OCI-LY7 (cell line): ENCODE data around the gene CLEC20A. TPM values are rescaled to one million over a fixed set of nuclear protein-coding genes. Genes with fewer than 3 reads are reported as not detected.

Experiments
- BruUV-seq: library from RNA; stranded (reverse); fragments of 400-500 nt; replicated peaks from 2 replicates; lab custom pipeline; 2021; lab: Mats Ljungman, UMichigan
- CTCF ChIA-PET: fragments of 300-600 bp; sonication (Branson Sonifier 250); formaldehyde crosslinking; loops from one replicate; lab custom pipeline; 2022; ENCODE audit warnings: antibody characterized with exemption; ENCODE audit not compliant: unreplicated experiment; lab: Charles Lee
- POLR2A ChIA-PET: fragments of 300-600 bp; sonication (Branson Sonifier 250); formaldehyde crosslinking; loops from one replicate; lab custom pipeline; 2022; ENCODE audit warnings: antibody characterized with exemption; lab: Charles Lee
- DNase-seq: peaks from one replicate; pipeline ENCODE4 v3.0.0-alpha.2; 2015; ENCODE audit warnings: low spot score
- H2AFZ ChIP-seq: fragments of 200-600 bp; sonication (generic), shearing (Covaris generic); 2 replicates; pipeline ENCODE4 v1.6.1; 2014; ENCODE audit warnings: mild to moderate bottlenecking, antibody characterized with exemption, low read length, moderate library complexity
- H3K27ac ChIP-seq: fragments of 200-600 bp; sonication (generic); 2 replicates; pipeline ENCODE4 v1.5.1; 2014; ENCODE audit warnings: mixed run types, low read depth, mild to moderate bottlenecking, moderate library complexity, low read length, inconsistent platforms; ENCODE audit not compliant: poor library complexity, severe bottlenecking
- H3K36me3 ChIP-seq: fragments of 200-600 bp; sonication (generic); 2 replicates; pipeline ENCODE4 v1.6.1; 2014; ENCODE audit warnings: mild to moderate bottlenecking, antibody characterized with exemption, low read length, moderate library complexity, mixed read lengths; ENCODE audit not compliant: insufficient read depth
- H3K4me1 ChIP-seq: fragments of 200-600 bp; sonication (generic); 2 replicates; pipeline ENCODE4 v1.5.1; 2014; ENCODE audit warnings: mild to moderate bottlenecking, low read length; ENCODE audit not compliant: insufficient read depth, poor library complexity, severe bottlenecking
- H3K4me2 ChIP-seq: fragments of 200-600 bp; sonication (generic); 2 replicates; pipeline ENCODE4 v1.6.1; 2014; ENCODE audit warnings: mild to moderate bottlenecking, low read length
- H3K4me3 ChIP-seq: fragments of 200-600 bp; sonication (generic); 2 replicates; pipeline ENCODE4 v1.5.1; 2014; ENCODE audit warnings: mild to moderate bottlenecking, low read depth, low read length; ENCODE audit not compliant: poor library complexity, severe bottlenecking
- H3K79me2 ChIP-seq: fragments of 200-600 bp; sonication (generic); 2 replicates; pipeline ENCODE4 v1.6.1; 2016; ENCODE audit warnings: low read depth, mild to moderate bottlenecking, low read length, moderate library complexity, mixed read lengths; ENCODE audit not compliant: insufficient read depth
- H3K9me2 ChIP-seq: fragments of 200-600 bp; sonication (generic); 2 replicates; pipeline ENCODE4 v1.6.1; 2016; ENCODE audit warnings: mild to moderate bottlenecking, low read length, mixed read lengths; ENCODE audit not compliant: insufficient read depth
- H3K9me3 ChIP-seq: fragments of 200-600 bp; sonication (generic); 2 replicates; pipeline ENCODE4 v1.6.1; 2014; ENCODE audit warnings: mild to moderate bottlenecking, mixed run types, low read length, mixed read lengths
- H4K20me1 ChIP-seq: fragments of 200-600 bp; sonication (generic); 2 replicates; pipeline ENCODE4 v1.6.1; 2014; ENCODE audit warnings: mild to moderate bottlenecking, antibody characterized with exemption, low read length, moderate library complexity, mixed read lengths; ENCODE audit not compliant: insufficient read depth
- EZH2phosphoT487 ChIP-seq: fragments of 200-600 bp; sonication (generic); IDR thresholded peaks from 2 replicates; pipeline ENCODE4 v1.6.1; 2018; ENCODE audit warnings: low read depth, borderline replicate concordance, mild to moderate bottlenecking, mixed run types, antibody characterized with exemption, low read length, moderate library complexity, mixed read lengths
- intact Hi-C: fragments of 100-400 bp; cut with micrococcal nuclease; formaldehyde crosslinking; loops from one replicate; pipeline ENCODE4 v1.10.0; 2022; ENCODE audit not compliant: unreplicated experiment
- total RNA-seq, 2 experiments: library from RNA; depleted of rRNA in 1 of 2; stranded (reverse); fragments of >200 nt in 1 of 2; shearing (Covaris generic) in 1 of 2; gene quantifications; 2 replicates each; pipeline ENCODE4 v1.2.3, GENCODE V29; 2014 to 2022
- TF ChIP-seq, protein P1 (sequence below): fragments of 200-600 bp; sonication (generic); conservative IDR thresholded peaks from 2 replicates; pipeline ENCODE4 v1.5.1; 2014; ENCODE audit warnings: mild to moderate bottlenecking, antibody characterized with exemption, low read length, moderate library complexity, mixed read lengths

Gene CLEC20A
- total RNA-seq, 2 experiments from 2014 or later = not detected

GRCh38 chr1:178510155-178510554 lies 13.4 kb upstream of the CLEC20A start:
- POLR2A ChIA-PET = interaction anchor here (0.7 kb wide), 1 partner anchor 1118 kb away, joined by 3 read pairs; no protein-coding TSS in a partner anchor
- no TSS peak for BruUV-seq
- intact Hi-C loops = no loop called here

DNA sequence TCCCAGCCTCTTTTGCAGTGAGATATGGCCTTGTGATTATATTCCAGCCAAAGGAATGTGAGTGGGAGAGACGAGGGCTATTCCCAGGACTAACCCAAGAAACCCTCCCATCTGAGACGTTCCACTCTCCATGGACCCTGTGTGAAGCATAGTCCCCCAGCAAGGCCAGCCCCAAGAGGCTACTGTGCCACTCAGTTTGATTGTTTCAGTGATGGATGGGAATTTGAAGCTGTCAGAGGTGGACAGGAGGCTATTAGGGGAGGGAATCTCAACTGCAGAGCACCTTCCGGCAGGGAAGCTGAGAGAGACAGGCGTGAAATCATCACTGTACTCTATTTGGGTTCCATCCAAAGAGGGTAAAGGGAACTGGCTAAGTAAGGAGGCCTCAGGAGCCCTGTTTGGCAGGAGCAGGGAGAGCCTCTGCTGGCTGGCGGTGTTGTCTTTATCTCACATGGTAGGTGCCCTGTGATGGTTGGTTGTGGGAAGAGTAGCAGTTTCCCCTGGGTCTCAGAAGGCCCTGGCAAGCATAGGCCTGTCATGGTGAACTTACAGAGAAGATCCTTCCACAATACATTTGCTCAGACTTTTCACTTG lies 12.7 kb upstream of the CLEC20A start:
- intact Hi-C loops = no loop called here
- H3K4me2 ChIP-seq = no peak overlapping the region
- CTCF ChIA-PET = interaction anchor here (0.5 kb wide), 1 partner anchor 8 kb away, joined by 3 read pairs; no protein-coding TSS in a partner anchor
- no peak overlapping the region for H2AFZ ChIP-seq
- no peaks in the 10 kb centered on the region for H4K20me1 ChIP-seq
- DNase-seq = no peak
- H3K4me1 ChIP-seq = no peaks in the 10 kb centered on the region
- no peaks in the 10 kb centered on the region for H3K9me2 ChIP-seq
- POLR2A ChIA-PET = interaction anchor here (0.7 kb wide), 1 partner anchor 1119 kb away, joined by 3 read pairs; no protein-coding TSS in a partner anchor
- TF ChIP-seq, protein P1, sequence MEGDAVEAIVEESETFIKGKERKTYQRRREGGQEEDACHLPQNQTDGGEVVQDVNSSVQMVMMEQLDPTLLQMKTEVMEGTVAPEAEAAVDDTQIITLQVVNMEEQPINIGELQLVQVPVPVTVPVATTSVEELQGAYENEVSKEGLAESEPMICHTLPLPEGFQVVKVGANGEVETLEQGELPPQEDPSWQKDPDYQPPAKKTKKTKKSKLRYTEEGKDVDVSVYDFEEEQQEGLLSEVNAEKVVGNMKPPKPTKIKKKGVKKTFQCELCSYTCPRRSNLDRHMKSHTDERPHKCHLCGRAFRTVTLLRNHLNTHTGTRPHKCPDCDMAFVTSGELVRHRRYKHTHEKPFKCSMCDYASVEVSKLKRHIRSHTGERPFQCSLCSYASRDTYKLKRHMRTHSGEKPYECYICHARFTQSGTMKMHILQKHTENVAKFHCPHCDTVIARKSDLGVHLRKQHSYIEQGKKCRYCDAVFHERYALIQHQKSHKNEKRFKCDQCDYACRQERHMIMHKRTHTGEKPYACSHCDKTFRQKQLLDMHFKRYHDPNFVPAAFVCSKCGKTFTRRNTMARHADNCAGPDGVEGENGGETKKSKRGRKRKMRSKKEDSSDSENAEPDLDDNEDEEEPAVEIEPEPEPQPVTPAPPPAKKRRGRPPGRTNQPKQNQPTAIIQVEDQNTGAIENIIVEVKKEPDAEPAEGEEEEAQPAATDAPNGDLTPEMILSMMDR = no peak
- TF ChIP-seq EZH2phosphoT487 = no peak
- H3K36me3 ChIP-seq = no peaks in the 10 kb centered on the region
- no peak overlapping the region for H3K4me3 ChIP-seq
- no peaks in the 10 kb centered on the region for H3K9me3 ChIP-seq
- H3K27ac ChIP-seq = no peak overlapping the region
- H3K79me2 ChIP-seq = no peaks in the 10 kb centered on the region
- no TSS peak for BruUV-seq

More at GRCh38 chr1:178510155-178510554, 13.4 kb upstream of the CLEC20A start:
- Histone ChIP-seq H3K79me2 (no peaks in the 10 kb centered on the region), H3K9me3 (no peaks in the 10 kb centered on the region), H3K27ac (no peak overlapping the region), H3K9me2 (no peaks in the 10 kb centered on the region), H3K4me3 (no peak overlapping the region), H3K4me2 (no peak overlapping the region), H3K36me3 (no peaks in the 10 kb centered on the region), H2AFZ (no peak overlapping the region), H4K20me1 (no peaks in the 10 kb centered on the region), H3K4me1 (no peaks in the 10 kb centered on the region)
- no peak for TF ChIP-seq EZH2phosphoT487
- TF ChIP-seq, protein P1 = no peak
- CTCF ChIA-PET = interaction anchor here (0.5 kb wide), 2 partner anchors 9 to 432 kb away, joined by 3 read pairs; no protein-coding TSS in a partner anchor
- DNase-seq = no peak

GRCh38 chr1:178506669-178507068 lies 9.9 kb upstream of the CLEC20A start:
- H4K20me1 ChIP-seq = no peaks in the 10 kb centered on the region
- no peak overlapping the region for H3K27ac ChIP-seq
- H3K4me2 ChIP-seq = no peak overlapping the region
- no TSS peak for BruUV-seq
- no peaks in the 10 kb centered on the region for H3K9me2 ChIP-seq
- CTCF ChIA-PET = interaction anchor here (1.2 kb wide), 1 partner anchor 12 kb away, joined by 3 read pairs; no protein-coding TSS in a partner anchor
- POLR2A ChIA-PET = no interaction called here
- H3K4me1 ChIP-seq = no peaks in the 10 kb centered on the region
- intact Hi-C loops = no loop called here
- no peaks in the 10 kb centered on the region for H3K79me2 ChIP-seq
- no peak for DNase-seq
- TF ChIP-seq EZH2phosphoT487 = no peak
- TF ChIP-seq, protein P1 = no peak
- H3K9me3 ChIP-seq = no peaks in the 10 kb centered on the region
- H2AFZ ChIP-seq = no peak overlapping the region
- H3K36me3 ChIP-seq = no peaks in the 10 kb centered on the region
- H3K4me3 ChIP-seq = no peak overlapping the region
